GM08714 (cell line): ENCODE measurements around the gene RETREG2.

Source experiments
- H3K4me3 ChIP-seq: fragments of 200-500 bp; sonication (Bioruptor generic); 2 replicates; pipeline ENCODE4 v1.5.1; 2014; ENCODE audit warnings: mild to moderate bottlenecking, low read length, inconsistent platforms
- ZNF274 ChIP-seq: IDR thresholded peaks from 2 replicates; pipeline ENCODE4 v1.6.1; 2012; ENCODE audit warnings: mild to moderate bottlenecking, low read depth, low read length

RETREG2 gene

GRCh38 chr2:219175486-219175885 is 2.6 kb upstream of the RETREG2 start:
- no peak for TF ChIP-seq ZNF274

GRCh38 chr2:219175928-219176817 is 1.9 kb upstream of the RETREG2 start:
- H3K4me3 ChIP-seq = peak overlapping the region; percentile 68
- TF ChIP-seq ZNF274 = no peak

More at GRCh38 chr2:219175486-219175885, 2.6 kb upstream of the RETREG2 start:
- no peak overlapping the region; the same call in 1 of the 2 replicates for H3K4me3 ChIP-seq

GRCh38 chr2:219176818-219177551 is 1.1 kb upstream of the RETREG2 start, which contains the start of gene CNPPD1:
Gene CNPPD1 (minus strand): TSS chr2:219176925. CDS start chr2:219176828, 97 bp downstream.
- H3K4me3 ChIP-seq = peak within 1 kb of the TSS; percentile 68
- no peak for TF ChIP-seq ZNF274

GRCh38 chr2:219178377-219179175 is 501 bp downstream of the RETREG2 start:
- no peak for TF ChIP-seq ZNF274
- H3K4me3 ChIP-seq = peak overlapping the region; percentile 68

GRCh38 chr2:219179601-219180465 is 1.8 kb downstream of the RETREG2 start:
- H3K4me3 ChIP-seq = no peak overlapping the region
- TF ChIP-seq ZNF274 = no peak

- H3K4me3 ChIP-seq = no peak overlapping the region
- no peak for TF ChIP-seq ZNF274
These were observed 2.9 kb downstream of the RETREG2 start for GRCh38 chr2:219180961-219181360.

GRCh38 chr2:219181531-219181930 is 3.5 kb downstream of the RETREG2 start:
- no peak for TF ChIP-seq ZNF274
- H3K4me3 ChIP-seq = no peak overlapping the region

GRCh38 chr2:219182331-219183150 is 4.5 kb downstream of the RETREG2 start:
- no peak for TF ChIP-seq ZNF274
- no peak overlapping the region for H3K4me3 ChIP-seq

- TF ChIP-seq ZNF274 = no peak
- no peak overlapping the region for H3K4me3 ChIP-seq
These were observed 5.2 kb downstream of the RETREG2 start for GRCh38 chr2:219183151-219183772.

GRCh38 chr2:219184121-219184520 is 6.0 kb downstream of the RETREG2 start:
- no peak for TF ChIP-seq ZNF274
- H3K4me3 ChIP-seq = no peak overlapping the region

GRCh38 chr2:219186754-219187456 is 8.8 kb downstream of the RETREG2 start:
- TF ChIP-seq ZNF274 = no peak

More at GRCh38 chr2:219186754-219187456, 8.8 kb downstream of the RETREG2 start:
- H3K4me3 ChIP-seq = no peak overlapping the region
